GM21367 (cell line): ENCODE measurements around the gene SSUH2.

Experiments used
- ATAC-seq: cut with Tn5 transposase; IDR thresholded peaks from one replicate; pipeline ENCODE4 v1.9.1; 2021; ENCODE audit not compliant: unreplicated experiment

SSUH2 gene

GRCh38 chr3:8619548-8619947 lies 25.1 kb downstream of the SSUH2 start:
- ATAC-seq = no peak

DNA sequence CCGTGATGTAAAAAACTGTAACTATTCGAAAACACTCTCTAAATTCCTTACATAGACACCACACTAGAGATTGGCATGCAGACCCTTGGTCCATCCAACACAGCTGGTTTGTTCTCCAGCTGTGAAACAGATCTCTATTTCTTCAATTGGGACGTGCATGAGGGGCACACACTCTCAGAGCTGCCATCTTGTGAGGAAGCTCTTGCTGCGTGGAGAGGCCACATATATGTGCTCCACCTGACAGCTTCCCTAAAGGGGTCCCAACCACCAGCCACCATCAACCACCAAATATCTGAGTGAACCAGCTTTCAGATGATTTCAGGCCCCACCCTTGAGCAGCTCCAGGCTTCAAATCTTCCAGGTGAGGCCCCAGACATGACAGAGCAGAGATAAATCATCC lies 25.6 kb downstream of the SSUH2 start:
- ATAC-seq = no peak

- ATAC-seq = no peak
Measured at GRCh38 chr3:8617921-8618320, 26.7 kb downstream of the SSUH2 start.

- no peak for ATAC-seq
Measured at GRCh38 chr3:8610951-8611350, 33.6 kb downstream of the SSUH2 start.

DNA sequence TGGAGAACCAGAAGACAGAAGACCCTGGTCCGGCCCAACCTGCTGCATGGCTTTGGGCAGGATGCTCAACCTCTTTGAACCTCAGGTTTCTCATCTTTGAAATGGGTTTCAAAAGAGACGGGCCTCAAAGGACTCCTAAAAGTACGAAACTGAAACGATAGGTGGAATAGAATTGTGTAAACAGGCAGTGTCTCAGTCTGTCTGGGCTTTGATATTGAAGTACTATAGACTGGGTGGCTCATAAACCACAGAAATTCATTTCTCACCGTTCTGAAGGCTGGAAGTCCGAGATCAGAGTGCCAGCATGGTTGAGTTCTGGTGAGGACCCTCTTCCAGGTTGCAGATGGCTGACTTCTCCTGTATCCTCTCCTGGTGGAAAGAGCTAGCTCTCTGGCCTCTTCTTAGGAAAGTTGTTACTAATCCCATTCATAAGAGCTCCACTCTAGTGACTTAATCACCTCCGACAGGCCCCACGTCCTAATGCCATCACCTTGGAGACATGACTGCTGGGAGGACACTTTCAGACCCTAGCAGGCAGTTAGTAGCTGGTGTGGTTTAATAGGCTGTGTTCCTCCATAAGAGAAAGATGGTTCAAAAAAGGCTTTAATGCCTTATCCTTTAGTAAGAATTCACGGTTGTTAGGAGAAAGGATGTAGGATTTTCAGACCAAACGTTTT lies 35.7 kb downstream of the SSUH2 start:
- ATAC-seq = no peak

DNA sequence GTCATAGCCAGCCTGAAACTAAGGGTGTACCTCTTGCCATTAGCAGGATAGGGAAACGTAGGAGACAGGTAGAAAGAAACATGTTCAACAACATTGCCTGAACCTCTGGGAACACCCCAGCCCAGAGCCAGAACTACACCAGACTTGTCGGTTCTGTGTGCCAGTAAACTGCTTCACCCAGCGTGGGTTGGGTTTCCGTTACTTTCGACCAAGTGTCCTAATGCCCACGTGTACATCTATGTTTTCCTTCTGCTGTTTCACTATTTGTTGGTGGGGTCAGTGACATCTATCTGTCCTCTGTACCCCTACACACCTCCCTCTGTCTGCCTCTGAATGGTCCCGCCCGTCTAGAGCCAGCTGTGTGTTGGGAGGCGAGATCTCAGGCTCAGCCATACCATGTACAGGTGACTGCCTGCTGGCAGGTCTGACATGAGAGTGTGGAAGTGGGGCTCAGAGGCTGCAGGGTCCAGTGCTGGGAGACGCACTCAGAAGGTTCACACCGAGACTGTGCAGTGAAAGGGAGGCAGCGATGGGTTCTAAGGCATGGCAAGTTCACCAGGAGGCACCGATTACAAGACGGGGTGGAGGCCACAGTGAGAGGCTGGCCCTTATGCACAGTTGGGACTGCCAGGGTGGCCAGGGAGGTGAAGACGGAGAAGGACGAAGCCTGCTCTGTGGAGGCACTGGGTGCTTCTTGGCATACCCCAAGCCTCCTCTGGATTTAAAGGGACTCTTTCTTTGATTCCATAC lies 36.4 kb downstream of the SSUH2 start:
- ATAC-seq = no peak

- ATAC-seq = no peak
Measured at GRCh38 chr3:8607234-8608040, 37.2 kb downstream of the SSUH2 start.

DNA sequence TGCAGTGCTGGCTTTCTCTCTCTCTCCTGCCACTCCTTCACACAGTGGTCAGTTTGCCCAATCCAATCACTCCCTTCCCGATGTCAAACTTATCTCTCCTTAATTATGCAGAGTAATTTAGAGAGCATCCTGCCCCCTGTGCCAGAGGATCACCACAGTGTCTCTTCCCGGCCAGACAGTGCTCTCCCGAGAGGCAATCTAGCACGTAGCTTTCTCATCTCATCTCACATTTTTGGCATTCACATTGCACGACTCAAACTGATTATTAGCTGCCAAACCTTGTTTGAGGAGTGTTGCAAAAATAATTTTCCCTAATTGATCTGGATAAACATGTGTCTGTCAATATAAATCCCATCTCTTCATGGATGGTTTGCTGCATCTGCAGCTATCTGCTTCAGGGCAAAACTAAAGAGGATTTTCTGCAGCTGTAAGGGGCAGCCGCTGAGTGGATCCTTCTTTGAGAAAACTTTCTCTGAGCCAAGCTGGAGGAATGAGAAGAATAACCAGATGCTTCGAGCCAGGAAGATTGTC lies 37.8 kb downstream of the SSUH2 start:
- ATAC-seq = no peak

DNA sequence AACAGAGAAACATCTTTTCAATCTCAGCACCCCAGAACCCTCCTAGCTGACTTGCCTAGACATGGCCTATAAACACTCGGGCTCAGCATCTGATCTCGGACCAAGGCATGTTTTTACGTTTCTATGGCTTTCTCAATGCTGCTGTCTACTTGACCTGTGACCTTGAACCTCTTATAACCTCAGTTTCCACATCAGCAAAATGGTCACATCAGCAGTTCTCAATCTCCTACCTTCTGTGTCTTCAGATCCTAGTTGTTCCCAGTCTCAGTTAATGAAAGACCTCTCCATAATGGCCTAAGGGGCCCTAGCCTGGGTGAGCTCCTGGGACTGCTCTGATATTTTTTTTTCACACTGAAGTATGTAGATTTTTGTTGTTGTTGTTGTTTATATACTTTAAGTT lies 39.6 kb downstream of the SSUH2 start:
- ATAC-seq = no peak

DNA sequence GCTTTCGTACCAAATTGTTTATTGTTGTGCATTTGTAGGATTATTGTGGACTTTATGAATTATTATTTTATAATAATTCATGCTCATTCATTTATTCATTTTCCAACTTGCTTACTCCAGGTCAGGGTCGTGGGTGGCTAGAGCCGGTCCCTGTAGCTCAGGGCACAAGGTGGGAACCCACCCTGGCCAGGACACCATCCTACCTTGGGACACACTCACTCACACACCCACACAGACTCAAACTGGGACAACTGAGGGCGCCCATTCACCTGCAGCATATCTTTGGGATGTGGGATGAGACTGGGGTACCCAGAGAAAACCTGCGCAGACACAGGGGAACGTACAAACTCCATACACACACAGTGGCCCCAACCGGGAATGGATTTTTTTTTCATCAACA lies 40.6 kb downstream of the SSUH2 start:
- ATAC-seq = no peak

DNA sequence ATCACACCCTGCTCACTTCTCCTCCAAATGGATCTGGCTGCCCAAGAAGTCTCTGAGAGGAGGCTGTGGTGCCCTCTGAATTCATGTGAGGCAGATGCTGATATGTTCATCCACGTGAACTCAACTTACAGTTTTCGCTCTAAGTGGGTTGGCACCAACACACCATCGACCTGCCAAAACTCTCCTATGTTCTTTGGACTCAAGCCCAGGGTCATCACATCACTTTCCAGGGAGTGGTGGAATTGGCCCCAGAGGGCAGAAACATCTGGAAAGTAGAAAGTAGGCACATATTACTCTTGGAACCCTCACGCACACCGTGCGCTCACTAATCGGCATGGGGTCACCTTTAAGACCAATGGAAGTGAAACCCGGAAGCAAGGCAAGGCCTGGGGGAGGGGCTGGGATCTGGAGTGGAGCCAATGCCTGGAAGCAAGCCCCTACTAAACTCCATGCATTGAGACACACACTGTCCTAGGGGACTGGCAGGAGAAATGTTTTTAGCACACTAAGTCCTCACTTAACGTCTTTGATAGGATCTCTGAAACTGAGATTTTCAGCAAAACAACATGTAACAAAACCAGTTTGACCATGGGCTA lies 41.4 kb downstream of the SSUH2 start:
- no peak for ATAC-seq

GRCh38 chr3:8600457-8600856 lies 44.1 kb downstream of the SSUH2 start:
- no peak for ATAC-seq

DNA sequence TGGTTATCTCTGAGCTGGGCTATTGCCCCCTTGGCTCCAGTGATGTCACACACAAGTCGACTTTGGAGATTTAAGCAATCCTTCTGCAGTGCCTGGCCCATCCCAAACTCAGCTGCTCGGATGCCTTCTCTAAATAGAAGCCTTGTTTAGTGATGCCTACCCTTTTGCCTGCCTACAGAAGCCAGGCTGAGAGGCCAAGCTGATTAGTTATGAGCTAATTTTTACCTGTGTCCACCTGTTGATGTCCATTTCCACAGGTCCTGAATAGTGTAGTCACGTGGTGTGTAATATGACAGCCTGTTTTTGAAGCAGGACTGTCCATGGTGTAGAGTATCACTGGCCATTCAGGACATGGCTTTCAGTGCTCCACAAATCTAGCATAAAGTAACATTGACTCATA lies 45.5 kb downstream of the SSUH2 start:
- no peak for ATAC-seq

GRCh38 chr3:8597219-8597853 lies 47.3 kb downstream of the SSUH2 start:
- ATAC-seq = no peak

DNA sequence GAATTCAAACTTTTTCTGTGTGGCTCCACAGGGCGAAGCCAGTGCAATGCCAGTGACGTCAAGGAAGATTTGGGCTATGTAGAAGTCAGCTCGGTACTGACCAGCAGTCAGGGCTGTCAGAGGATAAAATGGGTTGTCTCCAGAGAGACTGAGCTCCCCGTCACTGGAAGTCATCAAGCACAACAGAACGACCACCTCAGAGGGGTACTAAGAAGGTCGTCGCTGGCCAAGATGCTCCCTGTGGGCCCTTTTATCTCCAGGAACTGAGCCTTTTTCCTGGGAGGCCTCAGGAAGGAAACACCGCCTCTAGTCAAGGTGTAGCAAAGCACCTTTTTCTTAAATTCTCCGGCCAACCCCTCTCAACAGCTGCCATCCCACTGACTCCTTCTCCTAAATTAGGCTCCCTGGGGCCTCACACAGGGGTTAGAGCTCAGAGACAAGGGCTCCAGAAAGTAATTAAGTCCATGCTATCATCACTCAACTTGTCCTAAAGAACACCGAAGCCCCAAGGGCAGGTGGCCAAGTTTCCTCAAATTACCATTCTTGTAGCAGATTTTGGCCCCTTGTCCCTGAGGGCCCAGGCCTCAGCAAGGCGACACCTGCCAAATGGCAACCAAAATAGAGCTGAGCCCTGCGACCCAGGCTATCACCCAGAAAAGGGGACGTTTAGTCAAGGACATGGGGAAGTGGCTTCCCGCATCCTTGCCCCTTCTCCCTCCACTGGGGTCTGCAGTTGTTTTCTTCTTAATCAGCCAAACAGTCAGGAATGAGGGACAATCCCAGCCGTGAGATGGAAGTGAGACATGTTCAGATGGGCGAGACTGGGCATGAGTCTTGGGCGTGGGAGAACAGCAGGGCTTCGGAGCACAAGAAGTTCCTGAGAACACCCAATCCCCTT lies 48.0 kb downstream of the SSUH2 start:
- no peak for ATAC-seq

GRCh38 chr3:8595695-8596115 lies 48.9 kb downstream of the SSUH2 start:
- ATAC-seq = no peak

DNA sequence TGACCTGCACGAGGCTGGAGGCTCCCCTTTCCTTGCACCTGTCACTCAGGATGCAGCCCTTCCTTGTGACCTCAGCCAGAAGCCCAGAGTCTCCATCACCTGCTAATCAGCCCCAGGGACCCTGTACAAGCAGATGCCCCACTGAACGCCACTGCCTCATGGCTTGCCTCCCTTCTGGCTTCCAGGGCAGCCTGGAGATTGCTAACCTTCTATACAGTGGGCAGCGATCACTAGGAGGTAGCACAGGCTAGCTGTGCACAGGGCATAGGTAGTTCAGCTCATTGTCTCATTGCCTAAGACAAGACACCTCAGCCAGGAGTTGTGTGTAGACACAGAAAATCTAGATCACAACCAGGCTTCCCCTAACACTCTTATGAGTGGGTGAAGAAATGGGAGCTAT lies 49.3 kb downstream of the SSUH2 start:
- ATAC-seq = no peak

DNA sequence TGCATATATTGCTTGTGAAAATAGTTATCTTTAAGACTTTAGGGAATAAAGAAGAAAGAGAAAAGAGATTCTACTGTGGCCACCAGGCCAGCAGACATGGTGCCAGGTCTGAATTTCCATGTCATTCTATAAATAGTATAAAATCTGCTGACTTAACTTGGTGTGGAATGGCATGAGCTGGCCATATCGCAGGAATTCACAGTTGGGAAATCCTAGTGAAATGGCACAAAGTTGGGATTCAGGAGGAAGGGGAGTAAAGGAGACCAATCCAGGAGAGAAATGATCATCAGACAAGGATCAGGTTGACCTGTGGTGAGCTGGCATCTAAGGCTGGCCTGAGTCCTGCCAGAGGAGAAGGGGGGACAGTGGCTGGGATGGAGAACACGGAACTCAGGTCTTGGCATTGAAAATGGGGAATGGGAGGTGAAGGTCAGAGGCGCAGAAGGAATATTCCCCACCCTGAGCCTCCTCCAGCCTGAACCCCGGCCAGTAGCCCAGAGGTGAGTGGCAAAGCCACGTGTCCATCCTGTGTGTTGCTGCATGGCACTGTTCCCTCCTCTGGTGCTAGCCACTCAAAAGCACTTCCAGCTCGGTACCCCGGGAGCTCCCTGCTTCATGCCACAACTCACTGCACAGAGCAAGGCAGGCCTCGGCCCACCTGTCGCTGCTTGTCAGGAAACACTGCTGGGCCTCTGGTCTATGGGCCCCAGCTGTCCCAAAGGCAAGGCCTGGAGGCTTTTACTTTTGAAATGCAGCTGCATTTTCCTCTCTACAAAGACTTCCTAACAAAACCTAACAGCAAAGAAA lies 51.4 kb downstream of the SSUH2 start:
- no peak for ATAC-seq
